GM12872 (cell line): ENCODE data around the gene IL25.
A peak's percentile ranks its signal among the peaks of the same experiment; 100 is the strongest.

ENCODE experiments used
- TF ChIP-seq, protein P1 (sequence below): IDR thresholded peaks from 3 replicates; pipeline ENCODE4 v1.5.1; 2011; ENCODE audit warnings: low read depth, mild to moderate bottlenecking, low read length, moderate library complexity; ENCODE audit not compliant: insufficient read depth

IL25 gene

DNA sequence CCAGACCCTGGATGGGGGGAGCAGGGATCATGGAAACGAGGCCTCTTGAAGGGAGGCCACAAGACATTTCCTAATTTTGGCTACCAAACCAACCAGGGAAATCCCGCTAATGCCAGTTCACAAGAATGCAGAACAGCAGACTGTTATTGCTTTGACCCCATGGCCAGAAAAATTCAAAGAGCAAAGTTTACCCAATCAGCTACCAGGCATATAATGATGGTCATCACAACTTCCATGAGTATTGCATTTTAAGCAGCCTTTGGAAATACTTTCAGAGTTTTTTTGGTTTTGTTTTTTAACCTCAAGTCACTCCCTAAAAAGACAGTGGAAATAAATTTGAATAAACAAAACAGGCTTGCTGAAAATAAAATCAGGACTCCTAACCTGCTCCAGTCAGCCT is at the start of gene IL25:
IL25 (plus strand) TSS at position 301 of the 400 bp plus-strand sequence.
- TF ChIP-seq, protein P1, sequence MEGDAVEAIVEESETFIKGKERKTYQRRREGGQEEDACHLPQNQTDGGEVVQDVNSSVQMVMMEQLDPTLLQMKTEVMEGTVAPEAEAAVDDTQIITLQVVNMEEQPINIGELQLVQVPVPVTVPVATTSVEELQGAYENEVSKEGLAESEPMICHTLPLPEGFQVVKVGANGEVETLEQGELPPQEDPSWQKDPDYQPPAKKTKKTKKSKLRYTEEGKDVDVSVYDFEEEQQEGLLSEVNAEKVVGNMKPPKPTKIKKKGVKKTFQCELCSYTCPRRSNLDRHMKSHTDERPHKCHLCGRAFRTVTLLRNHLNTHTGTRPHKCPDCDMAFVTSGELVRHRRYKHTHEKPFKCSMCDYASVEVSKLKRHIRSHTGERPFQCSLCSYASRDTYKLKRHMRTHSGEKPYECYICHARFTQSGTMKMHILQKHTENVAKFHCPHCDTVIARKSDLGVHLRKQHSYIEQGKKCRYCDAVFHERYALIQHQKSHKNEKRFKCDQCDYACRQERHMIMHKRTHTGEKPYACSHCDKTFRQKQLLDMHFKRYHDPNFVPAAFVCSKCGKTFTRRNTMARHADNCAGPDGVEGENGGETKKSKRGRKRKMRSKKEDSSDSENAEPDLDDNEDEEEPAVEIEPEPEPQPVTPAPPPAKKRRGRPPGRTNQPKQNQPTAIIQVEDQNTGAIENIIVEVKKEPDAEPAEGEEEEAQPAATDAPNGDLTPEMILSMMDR, result no peak

DNA sequence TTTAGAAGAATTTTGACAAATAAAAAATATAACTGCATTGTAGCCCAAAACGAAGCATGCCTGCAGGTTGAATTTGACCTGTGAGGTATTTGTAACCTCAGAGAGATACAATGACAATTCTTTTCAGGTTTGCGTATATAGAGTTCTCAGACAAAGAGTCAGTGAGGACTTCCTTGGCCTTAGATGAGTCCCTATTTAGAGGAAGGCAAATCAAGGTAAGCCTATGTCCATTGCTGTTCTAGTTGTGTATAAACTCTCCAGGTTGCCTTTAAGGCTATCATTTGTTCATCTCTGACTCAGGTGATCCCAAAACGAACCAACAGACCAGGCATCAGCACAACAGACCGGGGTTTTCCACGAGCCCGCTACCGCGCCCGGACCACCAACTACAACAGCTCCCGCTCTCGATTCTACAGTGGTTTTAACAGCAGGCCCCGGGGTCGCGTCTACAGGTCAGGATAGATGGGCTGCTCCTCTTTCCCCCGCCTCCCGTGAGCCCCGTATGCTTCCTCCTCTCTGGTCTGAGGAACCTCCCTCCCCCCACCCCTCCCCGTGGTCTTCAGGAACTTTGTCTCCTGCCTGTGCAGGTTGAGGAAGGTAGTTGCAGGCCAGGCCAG is 48.7 kb upstream of the IL25 start:
- TF ChIP-seq, protein P1, result no peak

DNA sequence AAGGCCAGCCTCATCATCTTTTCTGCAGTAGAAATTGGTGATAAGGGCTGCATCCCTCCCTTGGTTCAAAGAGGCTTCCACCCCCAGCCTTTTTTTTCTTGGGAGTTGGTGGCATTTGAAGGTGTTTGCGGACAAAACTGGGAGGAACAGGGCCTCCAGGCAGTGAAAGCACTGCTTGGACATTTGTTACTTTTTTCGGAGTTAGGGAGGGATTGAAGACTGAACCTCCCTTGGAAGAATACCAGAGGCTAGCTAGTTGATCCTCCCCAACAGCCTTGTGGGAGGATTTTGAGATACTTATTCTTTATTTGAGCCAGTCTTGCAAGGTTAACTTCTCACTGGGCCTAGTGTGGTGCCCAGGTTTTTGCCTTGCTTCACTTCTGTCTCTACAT is 48.2 kb upstream of the IL25 start:
- TF ChIP-seq, protein P1, result no peak

DNA sequence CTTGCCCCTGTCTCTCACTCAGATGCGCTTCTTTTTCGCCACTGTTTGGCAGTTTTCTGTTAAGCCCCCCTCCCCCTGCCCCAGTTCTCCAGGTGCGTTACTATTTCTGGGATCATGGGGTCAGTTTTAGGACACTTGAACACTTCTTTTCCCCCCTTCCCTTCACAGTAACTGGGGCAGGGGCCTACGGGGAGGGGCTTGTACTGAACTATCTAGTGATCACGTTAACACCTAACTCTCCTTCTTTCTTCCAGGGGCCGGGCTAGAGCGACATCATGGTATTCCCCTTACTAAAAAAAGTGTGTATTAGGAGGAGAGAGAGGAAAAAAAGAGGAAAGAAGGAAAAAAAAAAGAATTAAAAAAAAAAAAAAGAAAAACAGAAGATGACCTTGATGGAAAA is 47.6 kb upstream of the IL25 start:
- TF ChIP-seq, protein P1, result no peak

DNA sequence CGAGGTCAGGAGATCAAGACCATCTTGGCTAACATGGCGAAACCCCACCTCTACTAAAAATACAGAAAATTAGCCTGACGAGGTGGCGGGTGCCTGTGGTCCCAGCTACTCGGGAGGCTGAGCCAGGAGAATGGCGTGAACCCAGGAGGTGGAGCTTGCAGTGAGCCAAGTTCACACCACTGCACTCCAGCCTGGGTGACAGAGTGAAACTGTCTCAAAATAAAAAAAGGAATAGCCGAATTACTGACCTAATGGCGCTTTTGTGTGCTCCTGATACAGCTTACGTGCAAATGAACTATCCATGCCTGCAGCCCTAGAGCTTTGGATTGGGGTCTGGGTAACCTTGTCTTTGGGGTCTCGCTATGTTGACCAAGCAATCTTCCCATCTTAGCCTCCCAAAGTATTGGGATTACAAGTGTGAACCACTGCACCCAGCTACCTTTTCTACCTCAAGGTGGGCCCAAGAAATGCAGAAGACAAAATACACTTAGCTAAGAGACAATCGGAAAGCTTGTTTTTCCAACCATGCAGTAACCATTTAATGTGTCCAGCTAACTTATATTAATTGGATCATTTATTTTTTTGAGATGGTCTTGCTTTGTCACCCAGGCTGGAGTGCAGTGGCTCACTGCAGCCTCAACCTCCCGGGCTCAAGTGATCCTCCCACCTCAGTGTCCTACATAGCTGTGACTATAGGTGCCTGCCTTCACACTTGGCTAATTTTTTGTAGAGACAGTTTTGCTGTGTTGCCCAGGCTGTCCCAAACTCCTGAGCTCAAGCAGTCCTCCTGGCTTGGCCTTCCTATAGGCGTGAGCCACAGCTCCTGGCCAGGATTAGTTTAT is 45.9 kb upstream of the IL25 start:
- TF ChIP-seq, protein P1, result no peak

DNA sequence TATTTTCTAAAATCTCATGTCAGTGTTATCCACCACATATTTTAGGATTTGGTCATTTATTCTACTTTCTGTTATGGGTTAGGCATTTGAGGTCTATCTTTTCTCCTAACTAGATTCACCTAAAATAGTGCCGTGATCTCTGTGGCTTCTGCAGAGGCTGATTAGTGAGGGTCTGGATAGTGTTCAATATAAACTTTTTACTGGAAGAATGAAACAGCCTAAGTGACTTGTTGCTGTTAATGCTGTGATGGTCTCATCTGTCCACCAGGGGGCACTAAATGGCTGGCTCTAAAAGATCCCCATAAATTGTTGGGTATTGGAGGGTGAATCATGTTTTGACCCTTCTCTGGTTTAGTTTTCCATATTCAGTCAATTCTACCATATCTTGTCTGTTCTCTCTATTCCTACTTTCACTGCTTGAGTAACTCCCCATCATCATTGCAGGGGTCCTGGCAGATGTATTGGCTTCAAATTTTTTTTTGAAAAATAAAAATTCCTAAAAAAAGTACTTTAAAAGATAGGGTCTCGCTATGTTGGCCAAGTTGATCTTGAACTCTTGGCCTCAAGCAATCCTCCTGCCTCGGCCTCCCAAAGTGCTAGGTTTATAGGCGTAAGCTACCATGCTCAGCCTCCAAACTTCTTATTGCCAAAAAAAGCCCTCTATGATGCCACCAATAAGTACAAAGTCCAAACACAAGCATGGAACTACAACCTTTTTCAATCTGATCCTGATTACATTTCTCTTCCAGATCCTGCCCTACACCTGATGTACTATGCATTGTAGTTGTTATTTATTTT is 44.5 kb upstream of the IL25 start:
- TF ChIP-seq, protein P1, result peak; percentile 85

DNA sequence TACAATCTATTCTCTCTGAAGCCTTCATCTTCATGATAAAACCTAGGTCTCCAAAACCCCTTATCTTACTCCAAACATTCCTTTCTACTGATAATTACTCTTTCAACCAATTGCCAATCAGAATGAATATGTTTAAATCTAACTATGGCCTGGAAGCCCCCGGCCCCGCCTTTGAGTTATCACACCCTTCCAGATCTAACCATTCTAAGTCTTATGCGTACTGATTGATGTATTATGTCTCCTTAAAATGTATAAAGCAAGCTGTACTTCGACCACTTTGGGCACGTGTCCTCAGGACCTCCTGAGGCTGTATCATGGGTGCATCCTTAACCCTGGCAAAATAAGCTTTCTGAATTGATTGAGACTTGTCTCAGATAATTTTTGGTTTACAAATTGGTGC is 37.0 kb upstream of the IL25 start:
- TF ChIP-seq, protein P1, result no peak
